Measurements from ENCODE around the gene CAPN2.

DNA sequence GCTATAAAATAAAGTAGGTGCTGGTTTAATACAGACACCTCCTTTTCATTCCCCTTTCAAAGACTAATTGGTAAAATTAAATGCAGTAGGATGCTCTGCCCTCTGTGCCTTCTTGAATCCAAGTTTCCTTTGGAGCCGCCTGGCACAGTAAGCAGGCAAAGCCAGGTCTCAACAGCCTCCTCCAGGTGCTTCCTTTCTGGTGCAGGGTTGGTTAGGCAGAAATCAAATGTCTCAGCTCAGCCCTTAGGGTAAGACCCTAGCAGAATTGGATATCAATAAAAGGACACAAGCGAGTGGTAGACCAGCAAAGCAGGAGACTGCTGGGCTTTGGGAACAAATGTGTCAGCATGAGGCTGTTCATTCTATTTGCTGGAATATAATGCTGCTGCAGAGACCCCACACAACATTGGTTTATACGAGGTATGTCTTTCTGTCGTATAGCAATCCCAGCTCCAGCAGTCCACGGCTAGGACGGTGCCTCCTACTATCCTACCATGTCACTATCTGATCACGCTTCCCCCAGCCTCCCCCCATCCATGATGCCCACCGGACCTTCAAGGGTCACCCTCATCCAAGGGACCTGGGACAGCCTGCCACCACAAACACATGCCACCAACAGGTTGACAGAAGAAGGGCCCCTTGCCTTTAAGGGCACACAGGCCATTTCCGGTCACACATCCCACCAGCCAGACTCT is 58.4 kb downstream of the CAPN2 start:
- no peak for TF ChIP-seq EZH2 (IDR thresholded peaks at IDR 0.05; ENCODE audit: low read length, unreplicated experiment)
- TF ChIP-seq, protein P1, sequence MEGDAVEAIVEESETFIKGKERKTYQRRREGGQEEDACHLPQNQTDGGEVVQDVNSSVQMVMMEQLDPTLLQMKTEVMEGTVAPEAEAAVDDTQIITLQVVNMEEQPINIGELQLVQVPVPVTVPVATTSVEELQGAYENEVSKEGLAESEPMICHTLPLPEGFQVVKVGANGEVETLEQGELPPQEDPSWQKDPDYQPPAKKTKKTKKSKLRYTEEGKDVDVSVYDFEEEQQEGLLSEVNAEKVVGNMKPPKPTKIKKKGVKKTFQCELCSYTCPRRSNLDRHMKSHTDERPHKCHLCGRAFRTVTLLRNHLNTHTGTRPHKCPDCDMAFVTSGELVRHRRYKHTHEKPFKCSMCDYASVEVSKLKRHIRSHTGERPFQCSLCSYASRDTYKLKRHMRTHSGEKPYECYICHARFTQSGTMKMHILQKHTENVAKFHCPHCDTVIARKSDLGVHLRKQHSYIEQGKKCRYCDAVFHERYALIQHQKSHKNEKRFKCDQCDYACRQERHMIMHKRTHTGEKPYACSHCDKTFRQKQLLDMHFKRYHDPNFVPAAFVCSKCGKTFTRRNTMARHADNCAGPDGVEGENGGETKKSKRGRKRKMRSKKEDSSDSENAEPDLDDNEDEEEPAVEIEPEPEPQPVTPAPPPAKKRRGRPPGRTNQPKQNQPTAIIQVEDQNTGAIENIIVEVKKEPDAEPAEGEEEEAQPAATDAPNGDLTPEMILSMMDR (conservative IDR thresholded peaks at IDR 0.05; ENCODE audit: low read depth, low read length) = no peak
